PC-9 (cell line): ENCODE measurements around the gene LIN28A. TPM values are rescaled to one million over a fixed set of nuclear protein-coding genes. Genes with fewer than 3 reads are reported as not detected.

ENCODE experiments used
- BruUV-seq: library from RNA; stranded (reverse); fragments of 400-500 nt; replicated peaks from 2 replicates; lab custom pipeline; 2021; lab: Mats Ljungman, UMichigan
- CTCF ChIA-PET: fragments of 300-600 bp; sonication (Branson Sonifier 250); formaldehyde crosslinking; loops from one replicate; lab custom pipeline; 2022; ENCODE audit warnings: antibody characterized with exemption; lab: Charles Lee
- POLR2A ChIA-PET: fragments of 300-600 bp; sonication (Branson Sonifier 250); formaldehyde crosslinking; loops from one replicate; lab custom pipeline; 2022; ENCODE audit warnings: antibody characterized with exemption; ENCODE audit not compliant: unreplicated experiment; lab: Charles Lee
- DNase-seq, 2 experiments: peaks; one replicate each; pipeline versions ENCODE4 v3.0.0 to v3.0.0-alpha.2; 2015 to 2022; ENCODE audit warnings: mixed read lengths in 1 of 2
- H2AFZ ChIP-seq: fragments of 200-600 bp; sonication (generic); 2 replicates; pipeline ENCODE4 v1.8.1; 2017; ENCODE audit warnings: antibody characterized with exemption
- H3F3A ChIP-seq: fragments of 200-600 bp; sonication (generic); 2 replicates; pipeline ENCODE4 v1.8.1; 2017; ENCODE audit warnings: antibody characterized with exemption, mild to moderate bottlenecking, low read depth; ENCODE audit not compliant: insufficient read depth
- H3K27ac ChIP-seq: fragments of 200-600 bp; sonication (generic); 2 replicates; pipeline ENCODE4 v1.6.1; 2016; ENCODE audit warnings: mixed run types
- H3K27me3 ChIP-seq: fragments of 200-600 bp; sonication (generic); 2 replicates; pipeline ENCODE4 v1.6.1; 2016; ENCODE audit warnings: low read depth, mixed run types; ENCODE audit not compliant: insufficient read depth
- H3K36me3 ChIP-seq: fragments of 200-600 bp; sonication (generic); 2 replicates; pipeline ENCODE4 v1.6.1; 2016; ENCODE audit warnings: low read depth, mixed run types
- H3K4me1 ChIP-seq: fragments of 200-600 bp; sonication (generic); replicated peaks from 2 replicates; pipeline ENCODE4 v1.6.1; 2016; ENCODE audit warnings: mixed run types; ENCODE audit not compliant: insufficient read depth
- H3K4me2 ChIP-seq: fragments of 200-600 bp; sonication (generic); 2 replicates; pipeline ENCODE4 v1.6.1; 2017; ENCODE audit warnings: mixed run types
- H3K4me3 ChIP-seq: fragments of 200-600 bp; sonication (generic); 2 replicates; pipeline ENCODE4 v1.6.1; 2016; ENCODE audit warnings: mixed run types
- H3K79me2 ChIP-seq: fragments of 200-600 bp; sonication (generic); 2 replicates; pipeline ENCODE4 v1.6.1; 2017; ENCODE audit warnings: low read depth, mixed run types
- H3K9me2 ChIP-seq: fragments of 200-600 bp; sonication (generic); 2 replicates; pipeline ENCODE4 v1.8.1; 2017; ENCODE audit warnings: mild to moderate bottlenecking; ENCODE audit not compliant: insufficient read depth
- H3K9me3 ChIP-seq: fragments of 200-600 bp; sonication (generic); 2 replicates; pipeline ENCODE4 v1.8.1; 2016; ENCODE audit warnings: low read depth; ENCODE audit not compliant: insufficient read depth
- H4K20me1 ChIP-seq: fragments of 200-600 bp; sonication (generic); 2 replicates; pipeline ENCODE4 v1.8.1; 2017; ENCODE audit not compliant: insufficient read depth
- CTCF ChIP-seq: fragments of 200-600 bp; sonication (generic); conservative IDR thresholded peaks from 2 replicates; pipeline ENCODE4 v1.6.1; 2017; ENCODE audit warnings: mixed run types, antibody characterized with exemption, mild to moderate bottlenecking, moderate library complexity
- EZH2 ChIP-seq: fragments of 200-600 bp; sonication (generic); IDR thresholded peaks from 2 replicates; pipeline ENCODE4 v1.8.0; 2017; ENCODE audit warnings: antibody characterized with exemption, low read depth
- intact Hi-C: fragments of 100-400 bp; cut with micrococcal nuclease; formaldehyde crosslinking; loops from one replicate; pipeline ENCODE4 v1.10.0; 2022; ENCODE audit not compliant: unreplicated experiment
- total RNA-seq: library from RNA; stranded (reverse); gene quantifications from 2 replicates; pipeline ENCODE4 v1.2.3, GENCODE V29; 2021

Gene LIN28A
- total RNA-seq, 1 experiment from 2014 or later, result not detected

- Histone ChIP-seq H3K4me3 (no peak overlapping the region), H3F3A (peaks cover 24% of the 10 kb centered on the region; the same call in 1 of the 2 replicates), H4K20me1 (peaks cover 19% of the 10 kb centered on the region), H3K4me1 (peaks cover 21% of the 10 kb centered on the region), H3K36me3 (peaks cover 18% of the 10 kb centered on the region), H3K4me2 (no peak overlapping the region), H3K9me3 (no peaks in the 10 kb centered on the region), H2AFZ (no peak overlapping the region), H3K9me2 (no peaks in the 10 kb centered on the region), H3K27ac (no peak overlapping the region), H3K79me2 (peaks cover 18% of the 10 kb centered on the region), H3K27me3 (no peaks in the 10 kb centered on the region)
- TF ChIP-seq CTCF (no peak), EZH2 (no peak)
- ChIA-PET CTCF (no interaction called here), POLR2A (no interaction called here)
- no peak for DNase-seq
- intact Hi-C loops, result no loop called here
- no TSS peak for BruUV-seq
Observed at GRCh38 chr1:26475989-26476388, 65.4 kb downstream of the LIN28A start.

DNA sequence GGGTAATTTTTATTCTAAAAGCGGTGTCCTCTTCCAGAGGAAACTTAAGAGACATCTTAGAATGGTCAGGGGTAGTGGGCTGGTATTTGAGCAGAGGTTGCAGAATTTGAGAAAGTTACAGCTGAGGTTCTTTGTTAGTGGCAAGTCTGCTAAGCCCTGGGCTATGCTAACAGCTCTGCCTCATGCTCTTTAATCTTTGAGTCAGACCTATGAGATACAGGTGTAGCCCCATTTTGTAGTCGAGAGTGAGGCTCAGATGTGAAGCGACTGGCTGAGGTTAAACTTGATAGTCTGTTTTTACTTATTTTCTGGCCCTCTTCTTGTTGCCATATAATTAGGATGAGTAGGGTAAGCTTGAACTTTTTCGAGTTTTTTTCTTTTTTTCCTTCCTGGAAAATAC, 66.3 kb downstream of the LIN28A start:
- no TSS peak for BruUV-seq
- CTCF ChIA-PET, result no interaction called here

DNA sequence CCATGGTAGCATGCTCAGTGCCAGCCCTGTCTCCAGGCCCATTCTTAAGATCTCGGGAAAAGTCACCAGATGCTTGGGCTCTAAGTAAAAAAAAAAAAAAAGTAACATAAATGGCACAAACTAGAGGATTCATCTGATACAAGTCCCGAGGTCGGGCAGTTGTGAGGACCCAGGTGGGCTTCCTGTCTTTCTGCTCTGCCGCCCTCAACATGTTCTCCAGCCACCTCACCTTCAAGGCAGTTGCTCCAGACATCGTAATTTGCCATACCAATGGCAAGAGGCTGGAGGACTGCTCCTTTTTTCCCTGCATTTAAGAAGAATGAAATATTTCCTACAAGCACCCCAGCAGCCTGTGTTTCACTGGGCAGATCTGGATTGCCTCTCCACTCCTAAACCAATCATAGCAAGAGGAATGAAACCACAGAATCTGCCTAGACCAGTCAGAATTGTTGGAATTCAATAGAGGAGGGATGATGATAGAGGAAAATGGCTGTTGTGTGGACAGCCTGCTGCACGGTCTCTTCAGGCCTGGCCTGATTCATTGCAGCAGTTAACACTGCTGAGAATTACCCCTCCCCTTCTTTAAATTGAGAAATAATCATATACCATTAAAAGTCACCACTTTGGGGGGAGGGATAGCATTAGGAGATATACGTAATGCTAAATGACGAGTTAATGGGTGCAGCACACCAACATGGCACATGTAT, 67.0 kb downstream of the LIN28A start:
- Histone ChIP-seq H3K9me3 (no peaks in the 10 kb centered on the region), H3K79me2 (peaks cover 18% of the 10 kb centered on the region), H3K4me3 (no peak overlapping the region), H2AFZ (no peak overlapping the region), H3K4me2 (no peak overlapping the region), H3K4me1 (peaks cover 12% of the 10 kb centered on the region; the same call in 1 of the 2 replicates), H3K27ac (no peak overlapping the region), H3F3A (peaks cover 33% of the 10 kb centered on the region; the same call in 1 of the 2 replicates), H3K27me3 (no peaks in the 10 kb centered on the region), H4K20me1 (peaks cover 19% of the 10 kb centered on the region), H3K9me2 (no peaks in the 10 kb centered on the region), H3K36me3 (peaks cover 18% of the 10 kb centered on the region)
- no peak for TF ChIP-seq EZH2
- TF ChIP-seq CTCF, result no peak
- POLR2A ChIA-PET, result interaction anchor here (0.6 kb wide), 1 partner anchor 107 kb away, joined by 4 read pairs; no protein-coding TSS in a partner anchor
- intact Hi-C loops, result no loop called here
- BruUV-seq, result no TSS peak
- CTCF ChIA-PET, result no interaction called here
- DNase-seq, result no peak

More for the DNA sequence above, 66.3 kb downstream of the LIN28A start:
- intact Hi-C loops, result no loop called here
- Histone ChIP-seq H3K9me3 (no peaks in the 10 kb centered on the region), H3K9me2 (no peaks in the 10 kb centered on the region), H3K36me3 (peaks cover 18% of the 10 kb centered on the region), H2AFZ (no peak overlapping the region), H3K79me2 (peaks cover 18% of the 10 kb centered on the region), H3K27ac (no peak overlapping the region), H3F3A (peaks cover 27% of the 10 kb centered on the region; the same call in 1 of the 2 replicates), H3K4me3 (no peak overlapping the region), H3K4me1 (peaks cover 12% of the 10 kb centered on the region; the same call in 1 of the 2 replicates), H3K4me2 (no peak overlapping the region), H3K27me3 (no peaks in the 10 kb centered on the region), H4K20me1 (peaks cover 19% of the 10 kb centered on the region)
- no peak for DNase-seq
- TF ChIP-seq EZH2, result no peak
- no peak for TF ChIP-seq CTCF
- POLR2A ChIA-PET, result interaction anchor here (0.6 kb wide), 1 partner anchor 106 kb away, joined by 4 read pairs; no protein-coding TSS in a partner anchor
